B cell (primary cell): ENCODE measurements around the gene CORO2A. TPM values are rescaled to one million over a fixed set of nuclear protein-coding genes. Genes with fewer than 3 reads are reported as not detected.
A peak's percentile ranks its signal among the peaks of the same experiment; 100 is the strongest.

ENCODE experiments used
- ATAC-seq: fragments of 200-7000 bp; cut with Tn5 transposase; one replicate; pipeline ENCODE4 v1.10.0; 2021; ENCODE audit warnings: low read depth, mild to moderate bottlenecking, moderate number of reproducible peaks, moderate library complexity
- CTCF ChIA-PET: fragments of 350-600 bp; sonication (Branson Sonifier 250); formaldehyde crosslinking; loops from one replicate; lab custom pipeline; 2021; ENCODE audit warnings: antibody characterized with exemption, inconsistent platforms; lab: Charles Lee
- POLR2A ChIA-PET: fragments of 350-600 bp; sonication (Branson Sonifier 250); formaldehyde crosslinking; loops from one replicate; lab custom pipeline; 2021; ENCODE audit warnings: antibody characterized with exemption; lab: Charles Lee
- DNase-seq: peaks from one replicate; pipeline ENCODE4 v3.0.0; 2013
- H2AFZ ChIP-seq: 2 replicates; pipeline ENCODE4 v1.6.1; 2012; ENCODE audit warnings: mild to moderate bottlenecking, low read depth, low read length; ENCODE audit not compliant: insufficient read depth, poor library complexity, severe bottlenecking
- H3K27ac ChIP-seq, 2 donors: 1 replicate in 1 of 2; 2 replicates in 1 of 2; pipeline ENCODE4 v1.5.1; 2012 to 2013; ENCODE audit warnings: low read length in 2 of 2, mild to moderate bottlenecking in 2 of 2, moderate library complexity in 1 of 2
- H3K27me3 ChIP-seq, 4 experiments: fragments of 200-600 bp in 1 of 4; sonication (generic) in 1 of 4; replicated peaks in 1 of 4; 1 replicate in 2 of 4; 2 replicates in 2 of 4; pipeline versions ENCODE4 v1.6.1 to v1.7.0; 2013 to 2016; ENCODE audit warnings: low read length in 3 of 4, mild to moderate bottlenecking in 2 of 4, mixed read lengths in 1 of 4, moderate library complexity in 1 of 4; ENCODE audit not compliant: insufficient read depth in 4 of 4, control insufficient read depth in 3 of 4; ENCODE audit errors: control extremely low read depth in 1 of 4
- H3K36me3 ChIP-seq, 2 experiments: replicated peaks in 1 of 2; 1 replicate in 1 of 2; 2 replicates in 1 of 2; pipeline versions ENCODE4 v1.6.1 to v1.7.1; 2013; ENCODE audit warnings: low read length in 1 of 2; ENCODE audit not compliant: insufficient read depth in 2 of 2, control insufficient read depth in 1 of 2; ENCODE audit errors: control extremely low read depth in 1 of 2, extremely low read depth in 1 of 2
- H3K4me1 ChIP-seq, 2 donors: fragments of 200-600 bp in 1 of 2; sonication (generic) in 1 of 2; 1 replicate in 1 of 2; 2 replicates in 1 of 2; pipeline versions ENCODE4 v1.5.1 to v1.6.1; 2013 to 2017; ENCODE audit warnings: low read length in 2 of 2; ENCODE audit not compliant: control insufficient read depth in 2 of 2, insufficient read depth in 2 of 2
- H3K4me2 ChIP-seq: replicated peaks from 2 replicates; pipeline ENCODE3; 2012; ENCODE audit warnings: mild to moderate bottlenecking, low read depth, low read length; ENCODE audit not compliant: poor library complexity, severe bottlenecking
- H3K4me3 ChIP-seq, 5 experiments: fragments of 200-600 bp in 1 of 5; sonication (generic) in 1 of 5; 1 replicate in 3 of 5; 2 replicates in 2 of 5; pipeline versions ENCODE4 v1.5.1 to v1.7.0; 2011 to 2016; ENCODE audit warnings: low read length in 4 of 5, mild to moderate bottlenecking in 4 of 5, low read depth in 2 of 5, control low read depth in 1 of 5, moderate library complexity in 1 of 5; ENCODE audit not compliant: insufficient read depth in 1 of 5; ENCODE audit errors: control extremely low read depth in 1 of 5, extremely low read depth in 1 of 5
- H3K79me2 ChIP-seq: fragments of 200-600 bp; sonication (generic); one replicate; pipeline ENCODE4 v1.6.0; 2016; ENCODE audit warnings: low read length; ENCODE audit not compliant: control insufficient read depth, insufficient read depth
- H3K9ac ChIP-seq: fragments of 200-600 bp; sonication (generic); 2 replicates; pipeline ENCODE4 v1.6.1; 2017; ENCODE audit warnings: mild to moderate bottlenecking, low read length, moderate library complexity
- H3K9me3 ChIP-seq, 3 donors: one replicate each; pipeline versions ENCODE4 v1.6.1 to v1.7.1; 2013; ENCODE audit warnings: low read length in 2 of 3; ENCODE audit not compliant: control insufficient read depth in 2 of 3, insufficient read depth in 1 of 3; ENCODE audit errors: control extremely low read depth in 1 of 3
- H4K20me1 ChIP-seq: 2 replicates; pipeline ENCODE4 v1.6.0; 2012; ENCODE audit warnings: mild to moderate bottlenecking, low read length; ENCODE audit not compliant: insufficient read depth, control insufficient read depth, poor library complexity, severe bottlenecking
- H3K27ac Mint-ChIP-seq: one replicate; pipeline ENCODE4 v1.8.0; 2021; ENCODE audit warnings: mixed read lengths
- H3K27me3 Mint-ChIP-seq: one replicate; pipeline ENCODE4 v1.8.0; 2021; ENCODE audit warnings: mixed read lengths
- H3K4me1 Mint-ChIP-seq: one replicate; pipeline ENCODE4 v1.8.0; 2021; ENCODE audit warnings: mixed read lengths
- H3K4me3 Mint-ChIP-seq: one replicate; pipeline ENCODE4 v1.8.0; 2021; ENCODE audit warnings: mixed read lengths
- H3K9me3 Mint-ChIP-seq: one replicate; pipeline ENCODE4 v1.8.0; 2022; ENCODE audit warnings: mixed read lengths; ENCODE audit not compliant: insufficient read depth
- CTCF ChIP-seq: fragments of 200-600 bp; IDR thresholded peaks from one replicate; pipeline ENCODE4 v1.8.0; 2022; ENCODE audit warnings: antibody characterized with exemption, mild to moderate bottlenecking
- EZH2 ChIP-seq: IDR thresholded peaks from 2 replicates; pipeline ENCODE4 v1.6.1; 2012; ENCODE audit warnings: borderline replicate concordance, low read depth, mild to moderate bottlenecking, moderate library complexity, low read length; ENCODE audit not compliant: insufficient read depth, poor library complexity, severe bottlenecking
- WGBS: methylation state at CpG from one replicate; pipeline ENCODE4 v1.1.5; 2013; ENCODE audit warnings: missing lambda C conversion rate; ENCODE audit not compliant: insufficient coverage; 5-methylcytosine and 5-hydroxymethylcytosine counted together
- intact Hi-C: fragments of 100-400 bp; cut with micrococcal nuclease; formaldehyde crosslinking; loops from one replicate; pipeline ENCODE4 v1.10.0; 2022
- polyA plus RNA-seq: library from polyadenylated mRNA; depleted of rRNA; stranded (reverse); fragments of >200 nt; gene quantifications from 2 replicates; pipeline ENCODE4 v1.2.3, GENCODE V29; 2012
- total RNA-seq, 2 donors: library from RNA; stranded (reverse); fragments of 120-200 nt in 1 of 2; gene quantifications; 1 replicate in 1 of 2; 2 replicates in 1 of 2; pipeline versions ENCODE4 v1.2.3 to v1.2.4, GENCODE V29; 2013 to 2022

The CORO2A gene
- total and polyA plus RNA-seq, 2 donors (not counting 1 experiment from before 2014, with no cell fraction given): 1.1 to 2.0 TPM

- Mint-ChIP-seq H3K4me3 (no peak overlapping the region), H3K9me3 (no peaks in the 10 kb centered on the region), H3K4me1 (no peaks in the 10 kb centered on the region), H3K27me3 (no peaks in the 10 kb centered on the region), H3K27ac (peak overlapping the region; percentile 3)
- POLR2A ChIA-PET: no interaction called here
- 98% methylated on average over 6 of the region's 11 CpGs for WGBS
- Histone ChIP-seq H2AFZ (no peak overlapping the region), H3K36me3 (peaks cover 0 to 5% of the 10 kb centered on the region in 2 experiments), H3K4me1 (no peaks in the 10 kb centered on the region), H3K9me3 (no peaks in the 10 kb centered on the region), H3K27ac (no peak overlapping the region), H3K4me3 (no peak overlapping the region), H3K9ac (no peak overlapping the region), H4K20me1 (no peaks in the 10 kb centered on the region), H3K79me2 (no peaks in the 10 kb centered on the region), H3K4me2 (no peak overlapping the region), H3K27me3 (no peaks in the 10 kb centered on the region)
- CTCF ChIA-PET: interaction anchor here (0.5 to 1.2 kb wide), 2 partner anchors 12 to 23 kb away, joined by 3 read pairs; no protein-coding TSS in a partner anchor
- ATAC-seq: no peak
- no peak for TF ChIP-seq EZH2
- TF ChIP-seq CTCF: no peak
- intact Hi-C loops: no loop called here
- DNase-seq: no peak
Measured at GRCh38 chr9:98219794-98220370, 27.4 kb upstream of the CORO2A start.

GRCh38 chr9:98219364-98219716, 26.9 kb upstream of the CORO2A start:
- TF ChIP-seq EZH2: no peak
- no peak for TF ChIP-seq CTCF
- Histone ChIP-seq H3K27me3 (no peaks in the 10 kb centered on the region), H3K4me3 (no peak overlapping the region), H3K79me2 (no peaks in the 10 kb centered on the region), H3K4me2 (no peak overlapping the region), H3K27ac (no peak overlapping the region), H4K20me1 (no peaks in the 10 kb centered on the region), H3K4me1 (no peaks in the 10 kb centered on the region), H2AFZ (no peak overlapping the region), H3K9ac (no peak overlapping the region), H3K36me3 (peaks cover 0 to 5% of the 10 kb centered on the region in 2 experiments), H3K9me3 (no peaks in the 10 kb centered on the region)
- POLR2A ChIA-PET: no interaction called here
- Mint-ChIP-seq H3K4me1 (no peaks in the 10 kb centered on the region), H3K27me3 (no peaks in the 10 kb centered on the region), H3K4me3 (no peak overlapping the region), H3K27ac (no peak overlapping the region), H3K9me3 (no peaks in the 10 kb centered on the region)
- DNase-seq (no peak), ATAC-seq (no peak)
- CTCF ChIA-PET: interaction anchor here (0.5 kb wide), 1 partner anchor 24 kb away, joined by 3 read pairs; no protein-coding TSS in a partner anchor
- intact Hi-C loops: no loop called here
- WGBS: 97% methylated on average over 6 of the region's 7 CpGs
